T-helper 22 cell (primary cell): Measurements from ENCODE around the gene MACROD2.

Source experiments
- DNase-seq: peaks from one replicate; pipeline ENCODE4 v3.0.0-alpha.2; 2020; ENCODE audit warnings: low read depth

MACROD2 gene

GRCh38 chr20:15593081-15593480 is 1597.8 kb downstream of the MACROD2 start:
- DNase-seq = no peak

- DNase-seq = no peak
Observed at GRCh38 chr20:15594158-15594695, 1598.9 kb downstream of the MACROD2 start.

- DNase-seq = no peak
Observed at GRCh38 chr20:15596220-15596890, 1601.0 kb downstream of the MACROD2 start.

GRCh38 chr20:15597306-15597705 is 1602.0 kb downstream of the MACROD2 start:
- DNase-seq = no peak

- DNase-seq = no peak
Observed at GRCh38 chr20:15599961-15600360, 1604.6 kb downstream of the MACROD2 start.

GRCh38 chr20:15600565-15600964 is 1605.2 kb downstream of the MACROD2 start:
- no peak for DNase-seq

GRCh38 chr20:15603506-15603905 is 1608.2 kb downstream of the MACROD2 start:
- DNase-seq = no peak

- DNase-seq = no peak
Observed at GRCh38 chr20:15603978-15604805, 1608.9 kb downstream of the MACROD2 start.

GRCh38 chr20:15609921-15610320 is 1614.6 kb downstream of the MACROD2 start:
- no peak for DNase-seq

GRCh38 chr20:15610787-15611186 is 1615.5 kb downstream of the MACROD2 start:
- no peak for DNase-seq

- DNase-seq = no peak
Observed at GRCh38 chr20:15611541-15611940, 1616.2 kb downstream of the MACROD2 start.

GRCh38 chr20:15612198-15612597 is 1616.9 kb downstream of the MACROD2 start:
- no peak for DNase-seq

- no peak for DNase-seq
Observed at GRCh38 chr20:15612769-15613168, 1617.5 kb downstream of the MACROD2 start.

GRCh38 chr20:15613530-15613929 is 1618.2 kb downstream of the MACROD2 start:
- no peak for DNase-seq

- DNase-seq = no peak
Observed at GRCh38 chr20:15616626-15617025, 1621.3 kb downstream of the MACROD2 start.

GRCh38 chr20:15618110-15618509 is 1622.8 kb downstream of the MACROD2 start:
- DNase-seq = no peak

GRCh38 chr20:15618912-15619311 is 1623.6 kb downstream of the MACROD2 start:
- DNase-seq = no peak

GRCh38 chr20:15619341-15619740 is 1624.0 kb downstream of the MACROD2 start:
- DNase-seq = no peak

GRCh38 chr20:15619816-15620215 is 1624.5 kb downstream of the MACROD2 start:
- DNase-seq = no peak

GRCh38 chr20:15622368-15622767 is 1627.1 kb downstream of the MACROD2 start:
- no peak for DNase-seq

- DNase-seq = no peak
Observed at GRCh38 chr20:15623215-15623614, 1627.9 kb downstream of the MACROD2 start.

GRCh38 chr20:15625981-15626380 is 1630.7 kb downstream of the MACROD2 start:
- DNase-seq = no peak

GRCh38 chr20:15627089-15627488 is 1631.8 kb downstream of the MACROD2 start:
- no peak for DNase-seq
